Bone marrow (tissue), 2 donors: ENCODE data around the gene WT1.
"Not testable (repeated sequence)": the region's sequence is repeated elsewhere in the genome, so short reads cannot be mapped to it uniquely, and the experiment has no call there.

Experiments used
- DNase-seq, 2 donors: peaks; one replicate each; lab custom pipeline; 2025; lab: John Stamatoyannopoulos, UW

Gene WT1

DNA sequence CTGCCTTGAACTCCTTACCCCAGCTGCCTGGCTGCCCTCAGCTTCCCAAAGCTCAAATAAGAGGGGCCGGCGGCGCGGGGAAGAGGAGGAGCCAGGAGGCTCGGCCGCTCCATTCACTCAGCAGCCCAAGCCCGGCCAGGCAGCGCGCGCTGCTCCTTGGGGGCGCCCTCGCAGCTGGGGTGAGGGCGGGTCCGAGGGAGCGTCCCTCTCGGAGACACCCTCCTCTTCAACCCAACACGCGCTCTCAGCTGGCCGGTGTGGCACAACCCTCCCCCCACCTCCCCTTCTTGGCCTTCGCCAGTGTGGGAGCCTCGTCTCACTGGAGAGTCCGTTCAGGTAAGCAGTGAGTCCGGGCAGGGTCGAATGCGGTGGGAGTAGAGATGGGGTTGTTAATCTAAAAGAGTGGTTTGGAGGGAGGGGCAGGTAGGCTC lies at the start of gene WT1:
Gene WT1, minus strand, starts transcription at position 29 of the 431 bp plus-strand sequence.
- DNase-seq, result no peak

DNA sequence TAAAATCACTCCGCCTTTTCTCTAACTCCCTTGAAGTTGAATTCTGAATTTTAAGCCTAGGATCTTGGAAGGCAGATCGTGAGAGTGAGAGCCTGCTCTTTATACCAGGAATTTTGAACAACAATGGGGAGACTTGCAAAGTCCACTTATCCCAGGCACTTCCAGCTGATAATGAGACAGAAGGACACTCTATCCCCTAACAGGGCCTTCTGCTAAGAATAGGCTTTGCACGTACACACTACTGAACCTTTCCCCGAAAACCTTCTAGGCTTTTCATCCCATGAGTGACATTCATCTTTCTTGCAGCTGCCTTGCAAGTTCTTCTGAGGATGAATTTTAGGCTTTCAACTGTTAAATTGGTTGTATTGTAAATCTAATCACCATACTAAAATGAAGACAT lies 44.0 kb upstream of the WT1 start:
- no peak for DNase-seq

DNA sequence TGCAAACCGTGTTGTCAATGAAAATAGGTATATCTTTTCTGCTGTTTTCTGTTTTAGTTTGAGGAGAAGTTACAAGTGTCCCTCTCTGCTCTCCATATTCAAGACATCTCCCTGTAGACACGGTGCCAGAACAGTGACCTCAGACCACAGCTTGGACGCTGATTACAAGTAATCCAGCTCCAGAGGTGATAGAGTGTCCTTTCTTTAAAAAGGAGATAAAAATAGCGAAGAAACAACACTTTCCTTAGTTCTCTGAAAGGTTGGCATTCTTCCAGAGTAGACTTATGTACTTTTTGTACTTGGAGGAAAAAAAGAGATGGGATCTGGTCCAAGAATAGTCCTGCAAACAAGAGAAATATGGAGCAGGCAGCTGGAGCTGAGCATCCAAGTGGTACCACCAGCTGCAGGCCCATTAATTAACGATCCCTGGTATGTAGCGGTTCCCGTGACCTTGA lies 43.0 kb upstream of the WT1 start:
- no peak for DNase-seq

DNA sequence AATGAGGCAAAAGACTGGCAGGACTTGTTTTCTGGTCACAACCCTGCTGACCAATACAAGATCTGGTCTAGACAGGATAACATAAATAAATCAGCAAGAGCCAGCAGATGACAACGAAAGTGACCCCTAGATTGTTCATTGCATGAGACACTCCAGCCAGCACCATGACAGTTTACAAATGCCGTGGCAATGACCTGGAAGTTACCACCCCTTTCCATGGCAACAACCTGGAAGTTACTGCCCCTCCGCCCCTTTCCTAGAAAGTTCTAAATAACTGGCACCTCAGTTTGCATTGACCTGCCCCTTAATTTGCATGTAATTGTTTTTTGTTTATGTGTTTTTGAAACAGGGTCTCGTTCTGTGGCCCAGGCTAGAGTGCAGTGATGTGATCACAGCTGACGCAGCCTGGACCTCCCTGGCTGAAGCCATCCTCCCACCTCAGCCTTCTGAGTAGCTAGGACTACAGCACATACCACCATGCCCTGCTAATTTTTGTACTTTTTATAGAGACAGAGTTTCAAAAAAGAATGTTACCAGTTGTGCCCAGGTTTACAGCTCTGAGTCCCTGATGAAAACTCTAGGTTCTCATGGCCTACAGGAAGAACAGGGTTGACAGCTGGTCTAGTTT lies 38.1 kb upstream of the WT1 start:
- DNase-seq, result no peak

DNA sequence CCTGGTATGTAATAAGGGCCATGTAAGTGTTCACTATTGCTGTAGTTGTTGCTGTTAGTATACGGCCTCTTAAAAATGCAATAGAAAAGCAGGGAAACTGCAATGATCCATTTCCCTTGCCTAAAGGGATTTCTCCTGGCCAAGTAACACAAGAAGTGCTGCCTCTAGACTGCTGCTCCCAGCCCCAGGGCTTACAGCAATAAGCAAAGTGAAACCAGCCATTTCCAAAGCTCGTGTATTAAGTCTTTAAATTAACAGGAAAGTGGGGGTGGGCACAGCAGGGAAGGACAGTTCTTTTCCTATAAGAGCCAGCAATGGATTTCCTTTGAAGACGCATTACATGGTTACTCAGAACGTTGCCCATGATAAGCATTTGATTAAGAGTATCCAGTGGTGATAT lies 36.9 kb upstream of the WT1 start:
- no peak for DNase-seq

DNA sequence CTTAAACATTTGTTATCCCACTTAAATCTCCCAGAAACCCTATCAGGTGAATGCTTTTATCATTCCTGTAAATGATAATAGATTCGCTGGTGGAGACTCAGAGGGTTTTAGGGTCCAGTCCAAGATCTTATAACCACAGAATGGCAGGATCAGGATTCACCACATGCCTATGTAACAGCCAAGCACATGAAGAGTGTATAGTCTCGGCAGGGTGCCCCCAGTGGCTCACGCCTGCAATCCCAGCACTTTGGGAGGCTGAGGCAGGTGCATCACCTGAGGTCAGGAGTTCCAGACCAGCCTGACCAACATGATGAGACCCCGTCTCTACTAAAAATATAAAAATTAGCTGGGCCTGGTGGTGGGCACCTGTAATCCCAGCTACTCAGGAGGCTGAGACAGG lies 36.2 kb upstream of the WT1 start:
- DNase-seq, result not testable (repeated sequence)

DNA sequence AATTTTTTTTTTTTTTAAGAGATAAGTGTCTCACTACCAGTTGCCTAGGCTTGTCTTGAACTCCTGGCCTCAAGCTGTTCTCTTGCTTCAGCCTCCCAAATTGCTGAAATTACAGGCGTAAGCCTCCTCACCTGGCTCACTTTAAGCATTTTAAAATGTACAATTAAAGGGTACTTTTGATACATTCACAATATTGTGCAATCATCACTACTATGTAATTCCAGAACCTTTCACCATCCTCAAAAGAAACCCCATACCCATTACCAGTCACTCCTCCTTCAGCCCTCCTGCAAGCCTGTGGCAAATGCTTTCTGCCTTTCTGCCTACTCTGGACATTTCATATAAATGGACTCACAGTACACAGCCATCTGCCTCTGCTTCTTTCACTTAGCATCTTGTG lies 34.5 kb upstream of the WT1 start:
- DNase-seq, result no peak

DNA sequence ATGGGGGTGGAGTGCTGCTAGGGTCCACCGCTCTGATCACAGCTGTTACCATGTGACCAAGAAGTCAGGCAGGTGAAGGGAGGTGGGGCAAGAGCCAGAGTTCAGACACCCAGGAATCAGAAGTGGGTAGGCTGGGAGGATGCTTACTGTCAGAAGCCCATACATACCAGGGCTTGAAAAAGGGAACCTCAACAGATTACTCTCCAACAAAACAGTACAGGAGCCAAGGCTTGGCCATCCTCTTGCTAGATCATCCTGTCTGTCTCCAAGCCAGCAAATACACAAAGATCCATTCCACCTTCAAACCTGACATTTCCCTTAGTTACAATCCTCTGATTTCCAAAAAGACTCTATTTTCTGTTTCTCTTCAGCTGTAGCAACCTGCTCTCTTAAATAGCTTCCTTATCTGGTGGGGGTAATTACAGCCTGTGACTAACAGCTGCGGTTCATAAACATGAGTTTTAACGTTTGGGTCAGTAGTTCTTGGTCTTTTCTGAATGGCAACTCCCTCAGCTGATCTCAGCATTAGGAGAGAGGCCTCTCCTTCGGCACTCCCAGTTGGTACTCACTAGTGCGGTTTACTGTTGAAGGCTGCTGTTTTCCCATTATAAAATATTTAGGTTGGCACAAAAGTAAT lies 31.1 kb upstream of the WT1 start:
- no peak for DNase-seq

DNA sequence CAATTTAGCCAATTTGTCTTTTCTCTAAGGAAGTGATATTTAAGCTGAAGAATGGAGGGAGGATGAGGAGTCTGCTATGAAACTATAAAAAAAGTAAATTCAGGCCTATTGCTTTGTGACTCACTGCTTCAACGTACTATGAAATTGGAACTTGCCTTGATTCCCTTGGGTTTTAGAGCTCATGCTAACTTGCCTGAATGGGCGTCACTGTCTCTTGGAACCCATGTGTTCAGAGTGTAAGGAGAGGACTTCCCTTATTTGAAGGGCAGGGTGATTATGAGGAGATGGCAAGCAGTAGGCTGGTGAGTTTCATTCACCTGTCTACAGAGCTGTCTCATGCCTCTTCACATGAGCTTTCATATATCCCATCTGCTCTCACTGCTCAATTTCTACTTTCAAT lies 28.7 kb upstream of the WT1 start:
- no peak for DNase-seq

DNA sequence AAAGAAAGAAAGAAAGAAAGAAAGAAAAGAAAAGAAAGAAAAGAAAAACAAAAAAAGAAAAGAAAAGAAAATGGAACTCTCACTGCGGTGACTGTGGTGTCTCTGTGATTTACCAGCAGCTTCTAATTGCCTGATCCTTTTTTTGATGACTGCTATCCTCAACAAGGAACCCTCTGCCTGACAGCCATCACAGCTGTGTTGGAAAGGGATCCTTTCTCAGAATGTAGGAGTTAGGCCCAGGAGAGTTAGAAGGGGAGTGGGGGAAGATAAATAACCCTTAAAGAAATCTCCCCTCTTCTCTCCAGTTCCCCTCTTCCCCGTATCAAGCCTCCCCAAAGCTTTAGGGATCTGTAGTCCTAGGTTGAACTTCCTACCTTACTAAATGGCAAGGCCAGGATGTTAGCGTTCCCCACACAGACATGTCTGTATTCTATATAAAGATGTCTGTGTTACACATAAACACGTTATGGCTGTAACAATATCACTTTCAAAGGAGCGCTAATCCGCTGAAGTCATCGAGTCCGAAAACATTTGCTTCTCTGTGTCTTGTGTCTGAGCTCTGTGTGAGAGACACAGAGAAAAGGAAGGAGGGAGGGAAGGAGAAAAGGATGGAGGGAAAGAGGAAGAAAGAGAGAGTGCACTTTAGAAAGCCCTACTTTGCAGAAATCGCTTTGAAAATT lies 26.8 kb upstream of the WT1 start:
- no peak for DNase-seq

DNA sequence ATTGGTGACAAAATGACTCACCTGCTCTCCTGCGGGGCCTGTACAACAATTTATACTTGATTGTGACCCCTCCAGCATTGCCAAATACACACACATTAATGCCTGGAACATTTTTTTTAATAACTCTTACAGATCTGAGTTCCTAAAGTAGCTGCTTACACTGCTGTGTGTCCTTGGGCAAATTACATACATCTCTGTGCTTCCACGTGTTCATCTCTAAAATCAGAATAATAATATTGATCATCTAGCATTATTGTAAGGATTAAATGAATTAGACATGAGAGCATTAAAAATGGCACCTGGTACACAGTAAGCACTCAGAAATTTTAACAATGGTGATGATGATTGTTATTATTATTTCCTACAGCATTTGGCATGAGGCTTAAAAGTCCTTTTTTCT lies 21.5 kb upstream of the WT1 start:
- no peak for DNase-seq

DNA sequence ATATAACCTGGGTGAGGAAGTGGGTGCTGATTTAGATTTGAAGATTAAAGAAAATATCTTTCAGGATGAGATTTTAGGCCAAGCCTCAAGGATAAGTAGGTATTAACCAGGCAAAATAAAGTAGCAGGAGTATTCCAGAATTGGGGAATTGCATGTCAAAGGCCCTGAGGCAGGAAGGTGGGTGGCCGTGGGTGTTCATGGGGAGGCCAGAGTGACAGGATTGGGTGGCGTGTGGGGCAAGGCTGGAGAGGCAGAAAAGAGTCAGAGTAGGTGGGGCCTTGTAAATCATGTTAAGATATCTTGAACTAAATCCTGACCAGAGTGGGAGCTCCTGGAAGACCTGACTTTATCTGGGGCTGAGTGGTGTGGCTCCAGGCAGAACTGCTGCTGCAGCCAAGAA lies 19.7 kb upstream of the WT1 start:
- no peak for DNase-seq

DNA sequence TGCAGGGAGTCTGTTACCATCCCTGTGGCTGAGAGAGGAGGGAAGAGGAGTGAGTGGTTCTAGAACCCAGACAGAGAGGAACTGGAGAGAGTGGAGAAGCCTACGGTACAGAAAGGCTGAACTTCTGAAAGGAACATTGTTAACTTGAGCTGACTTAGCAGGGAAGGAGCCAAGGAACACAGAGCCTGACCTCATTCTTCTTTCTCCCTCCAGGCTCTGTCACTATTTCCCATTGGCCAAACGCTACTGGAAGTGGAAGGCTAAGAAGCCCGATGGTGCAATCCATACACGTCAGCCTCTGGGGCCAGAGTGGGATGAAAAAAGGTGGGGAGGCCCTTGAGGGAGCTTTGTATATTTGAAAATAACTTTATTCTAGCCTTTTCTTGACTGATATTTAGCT lies 16.5 kb upstream of the WT1 start:
- no peak for DNase-seq

DNA sequence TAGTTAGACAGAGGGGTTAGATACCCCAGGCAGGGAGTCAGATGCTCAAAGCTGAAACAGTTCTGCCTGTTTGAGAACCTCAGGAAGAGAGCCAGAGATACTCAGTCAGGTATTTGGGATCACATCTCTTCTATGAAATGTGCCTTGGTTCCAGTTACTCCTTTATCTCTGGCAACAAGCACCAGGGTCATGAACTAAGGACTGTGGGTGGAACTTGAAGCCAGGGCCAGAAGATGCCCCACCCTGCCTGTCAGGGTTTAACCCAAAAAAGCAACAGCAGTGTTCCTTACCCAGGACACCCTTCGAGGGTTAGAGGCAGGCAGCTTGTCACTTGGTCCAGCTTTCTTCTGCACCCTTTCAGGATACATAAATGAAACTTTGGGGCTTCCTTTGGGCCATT lies 15.0 kb upstream of the WT1 start:
- no peak for DNase-seq

DNA sequence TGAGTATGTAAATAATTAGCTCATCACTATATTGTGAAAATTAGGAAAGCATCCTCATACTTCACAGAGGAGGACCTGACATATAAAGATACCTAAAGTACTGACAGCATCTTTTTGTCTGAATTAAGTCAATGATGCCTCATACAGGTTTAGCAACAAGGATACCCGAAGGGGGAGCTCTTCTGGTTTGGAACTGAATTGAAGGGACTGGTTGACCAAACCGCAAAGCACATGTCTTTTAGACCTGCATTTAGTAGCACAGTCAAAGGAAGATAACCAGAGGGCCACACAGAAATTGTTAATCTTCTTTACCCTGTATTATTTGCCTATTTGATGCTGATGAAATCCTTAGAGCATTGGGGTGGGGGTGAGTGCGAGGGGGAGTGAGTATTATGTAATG lies 12.9 kb upstream of the WT1 start:
- DNase-seq, result no peak

DNA sequence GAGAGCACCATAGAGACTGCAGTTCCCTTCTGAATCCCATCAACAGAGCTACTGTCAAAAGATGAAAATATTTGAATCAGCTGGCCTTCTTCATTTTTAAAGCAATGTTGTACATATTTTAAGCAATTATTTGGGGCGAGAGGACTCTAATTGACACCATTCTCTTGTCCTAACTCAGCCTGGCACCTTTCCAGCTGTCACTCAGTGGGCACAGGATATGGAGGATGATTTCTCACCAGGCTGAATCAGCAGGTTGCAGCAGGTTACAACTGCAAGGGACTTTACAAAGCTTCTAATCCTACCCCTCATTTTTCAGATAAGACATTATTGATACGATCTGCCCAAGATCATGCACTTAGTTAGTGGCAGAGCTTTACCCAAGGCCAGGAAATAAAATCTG lies 11.9 kb upstream of the WT1 start:
- DNase-seq, result no peak

DNA sequence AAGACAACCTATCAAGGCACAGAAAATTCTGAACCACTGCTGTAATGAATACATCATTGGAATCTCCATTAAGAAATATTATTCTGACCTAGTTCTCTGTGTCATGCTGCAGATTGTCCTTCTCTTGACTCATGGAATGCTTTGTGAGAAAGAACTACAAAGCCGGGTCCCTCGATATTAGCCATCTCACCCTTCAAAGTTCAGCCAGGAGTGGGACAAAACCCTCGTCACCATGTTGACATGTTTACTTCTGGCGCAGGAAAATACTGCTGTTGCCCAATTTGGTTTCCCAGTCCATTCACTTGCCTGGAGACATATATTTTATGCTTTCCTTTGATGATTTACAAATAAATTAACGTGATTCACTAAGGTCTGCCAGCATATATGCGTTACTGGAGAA lies 10.9 kb upstream of the WT1 start:
- no peak for DNase-seq

DNA sequence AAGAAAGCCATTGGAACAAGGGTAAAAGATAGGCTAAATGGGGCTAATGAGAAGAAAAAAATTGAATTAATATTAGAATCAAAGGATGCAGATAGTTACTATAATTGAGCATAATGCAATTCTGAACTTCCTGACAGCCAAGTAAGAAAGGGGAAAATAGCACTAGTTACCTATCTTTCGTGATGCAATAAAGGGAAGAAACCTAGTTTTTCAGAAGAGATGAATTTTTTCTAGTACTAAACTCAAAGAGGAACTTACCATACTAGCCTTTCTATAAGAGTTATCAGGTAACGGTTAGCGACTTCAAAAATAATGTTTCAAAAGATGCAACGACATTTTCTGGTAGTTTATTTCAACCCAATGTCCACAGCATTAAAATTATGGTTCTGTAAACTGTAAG lies 8.8 kb upstream of the WT1 start:
- DNase-seq, result peak in 1 of 2 donors; percentile 29

DNA sequence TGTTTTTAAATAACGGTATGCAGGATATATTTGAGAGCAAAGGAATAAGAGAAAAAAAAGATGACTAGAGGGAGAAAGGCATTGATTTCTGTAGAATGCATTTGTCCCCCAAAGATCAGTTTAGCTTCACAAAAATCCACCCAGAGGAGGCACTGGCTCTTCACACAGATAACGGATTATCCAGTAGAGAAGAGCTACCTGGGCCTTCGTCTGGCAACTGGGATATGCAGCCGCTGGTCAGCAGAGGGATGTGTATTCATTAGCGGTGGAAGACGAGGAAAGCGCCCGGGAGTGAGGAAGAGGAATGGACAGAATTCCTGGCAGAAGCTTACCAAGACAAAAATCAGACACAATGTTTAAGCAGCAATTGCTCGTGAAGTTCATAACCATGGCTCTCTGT lies 5.6 kb upstream of the WT1 start:
- DNase-seq, result no peak

DNA sequence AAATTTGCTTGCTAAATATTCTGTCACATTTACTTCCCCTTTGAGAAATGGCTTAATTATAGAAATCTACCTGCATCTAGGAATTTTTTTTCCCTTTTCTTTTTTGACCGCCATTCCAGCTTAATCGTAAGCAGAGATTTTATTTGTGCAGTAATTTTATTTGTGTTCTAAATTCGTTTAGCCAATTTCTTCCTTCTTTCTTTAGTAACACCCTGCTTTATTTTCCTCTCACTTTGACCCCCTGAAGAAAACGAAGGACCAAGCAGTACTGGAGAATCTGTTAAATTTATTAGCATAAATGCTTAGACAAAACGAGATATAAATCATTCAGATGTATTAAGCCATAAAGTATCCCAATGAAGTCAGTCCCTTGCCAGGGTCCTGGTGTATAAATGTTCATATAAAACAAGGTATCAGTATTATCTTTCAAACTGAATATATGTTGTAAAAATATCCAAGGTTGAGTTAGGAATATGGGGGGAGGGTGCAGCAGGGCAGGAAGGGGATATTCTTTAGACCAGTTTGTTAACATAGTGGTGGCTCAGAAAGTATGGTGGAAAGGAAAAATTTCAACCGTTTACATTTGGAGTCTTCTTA lies 5.1 kb upstream of the WT1 start:
- no peak for DNase-seq

DNA sequence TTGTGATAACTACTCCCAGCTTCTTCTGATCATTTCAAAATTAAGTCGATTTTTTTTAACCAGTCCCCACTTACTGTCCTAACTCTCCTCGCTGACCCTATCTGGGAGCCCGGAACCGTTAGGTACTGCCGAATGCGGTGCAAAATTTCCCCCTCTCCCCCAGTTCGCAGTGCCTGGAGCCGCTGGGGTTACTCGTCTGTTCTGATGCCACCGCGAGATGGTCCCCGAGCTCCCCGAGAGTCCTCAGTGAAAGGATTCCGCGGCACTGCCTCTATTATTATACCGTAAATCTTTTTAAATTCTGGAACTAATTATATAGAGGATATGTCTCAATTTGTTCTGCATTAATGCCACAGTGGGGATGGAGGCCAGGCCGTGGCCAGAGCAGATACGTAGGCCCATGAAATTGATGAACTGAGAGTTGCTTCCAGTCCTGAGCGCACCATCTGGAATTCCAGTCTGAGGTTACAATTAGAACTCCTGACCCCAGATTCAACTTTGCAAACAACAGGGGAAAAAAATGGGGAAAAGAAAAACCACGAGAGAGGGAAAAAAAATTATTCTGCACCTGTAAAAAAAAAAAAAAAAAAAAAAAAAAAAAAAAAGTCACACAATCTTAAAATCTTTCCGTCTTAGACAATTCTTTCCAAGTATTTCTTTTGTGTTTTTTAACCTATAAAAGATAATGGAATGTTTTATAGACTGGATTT lies 4.3 kb upstream of the WT1 start:
- DNase-seq, result no peak

DNA sequence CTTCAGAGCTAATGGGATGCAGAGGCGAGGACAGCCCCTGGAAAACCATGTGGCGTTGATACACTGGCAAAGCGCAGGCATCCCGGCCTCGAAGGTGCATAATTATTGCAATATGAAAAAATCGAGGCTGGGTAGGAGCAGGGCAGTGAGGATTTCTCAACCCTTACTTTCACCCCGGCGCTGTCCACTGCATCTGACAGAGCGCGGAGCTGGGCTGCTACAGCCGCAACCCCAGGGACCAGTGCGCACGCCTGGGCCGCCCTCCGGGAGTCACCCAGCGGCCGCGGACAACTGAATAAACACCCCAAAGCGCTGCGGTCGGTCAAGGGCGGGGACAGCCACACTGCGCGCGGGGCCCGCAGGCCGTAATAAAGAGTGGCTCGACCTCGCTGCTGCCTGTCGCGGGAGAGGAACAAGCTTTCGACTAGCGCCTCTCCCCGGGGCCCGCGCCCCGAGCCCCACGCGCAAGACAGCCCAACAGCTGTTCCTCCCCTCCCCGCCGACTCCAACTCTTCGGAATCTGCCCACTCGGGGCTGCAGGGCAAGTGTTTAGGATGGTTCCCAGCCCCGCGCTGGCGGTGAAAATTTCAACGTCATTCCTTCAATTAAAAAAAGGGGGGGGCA lies 3.6 kb upstream of the WT1 start:
- DNase-seq, result no peak
